GM12878 (cell line): ENCODE measurements around the gene PAX2.

Source experiments
- ESRRA ChIP-seq: IDR thresholded peaks from 2 replicates; pipeline ENCODE4 v1.6.1; 2012; ENCODE audit warnings: mild to moderate bottlenecking, low read length, improper control_type of control experiment
- ETV6 ChIP-seq, 2 experiments: fragments of 450-650 bp in 1 of 2; IDR thresholded peaks in 1 of 2; conservative IDR thresholded peaks in 1 of 2; 2 replicates each; pipeline ENCODE4 v1.6.1; 2014; ENCODE audit warnings: antibody characterized with exemption in 1 of 2, borderline replicate concordance in 1 of 2, low read depth in 1 of 2, mild to moderate bottlenecking in 1 of 2, moderate library complexity in 1 of 2
- GABPA ChIP-seq: IDR thresholded peaks from 2 replicates; pipeline ENCODE4 v1.6.1; 2014; ENCODE audit warnings: antibody characterized with exemption, low read depth, mild to moderate bottlenecking, inconsistent platforms
- NFIC ChIP-seq: IDR thresholded peaks from 2 replicates; pipeline ENCODE4 v1.6.1; 2012; ENCODE audit warnings: low read depth, mild to moderate bottlenecking, inconsistent platforms, low read length, moderate library complexity
- SREBF1 ChIP-seq: IDR thresholded peaks from 2 replicates; pipeline ENCODE4 v1.6.1; 2012; ENCODE audit warnings: mild to moderate bottlenecking, low read length
- YY1 ChIP-seq: IDR thresholded peaks from 2 replicates; pipeline ENCODE4 v1.6.1; 2011; ENCODE audit warnings: low read depth, mild to moderate bottlenecking, low read length

DNA sequence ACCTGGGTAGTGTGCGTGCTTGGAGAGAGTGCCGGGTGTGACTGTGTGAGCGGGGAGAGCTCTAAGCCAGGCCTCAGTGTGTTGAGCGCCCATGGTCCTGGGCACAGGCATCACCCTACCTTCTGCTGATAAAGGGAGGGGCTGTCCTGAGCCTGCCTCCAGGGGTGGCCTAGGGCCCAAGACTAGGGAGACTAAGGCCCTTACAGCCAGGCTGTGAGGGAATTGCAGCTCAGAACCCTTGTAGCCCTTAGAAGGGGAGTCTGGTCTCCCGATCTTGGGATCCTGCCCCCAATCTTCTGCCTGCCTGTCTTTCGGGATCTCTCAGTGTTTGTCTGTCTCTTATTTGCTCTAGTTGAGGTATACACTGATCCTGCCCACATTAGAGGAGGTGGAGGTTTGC is 41.2 kb downstream of the PAX2 start:
- TF ChIP-seq ETV6 (conservative IDR thresholded peaks at IDR 0.05 in 1 of 2, IDR thresholded peaks at IDR 0.05 in 1 of 2; ENCODE audit: borderline replicate concordance in 1 of 2, low read depth in 1 of 2) (no peak), SREBF1 (no peak), YY1 (no peak), NFIC (no peak), ESRRA (no peak), GABPA (no peak)
